K562 (cell line): Measurements from ENCODE around the gene ZEB2. TPM values are rescaled to one million over a fixed set of nuclear protein-coding genes. Genes with fewer than 3 reads are reported as not detected.

ENCODE experiments used
- USF1 ChIP-seq: sonication (generic); formaldehyde crosslinking; IDR thresholded peaks from 2 replicates; pipeline ENCODE4 v1.9.0; 2022; ENCODE audit warnings: mild to moderate bottlenecking, missing genetic modification reagents
- ZNF668 ChIP-seq: fragments of 250-450 bp; sonication (Bioruptor Pico); IDR thresholded peaks from 2 replicates; pipeline ENCODE4 v1.8.0; 2022; ENCODE audit warnings: mild to moderate bottlenecking, inconsistent platforms
- polyA plus RNA-seq, 8 experiments: library from polyadenylated mRNA; depleted of rRNA in 4 of 8; stranded (reverse) in 5 of 8; unstranded in 3 of 8; fragments of >200 nt; fragmentation: Nextera tagmentation in 2 of 8; fragmentation: Illumina TruSeq in 1 of 8; extraction: Ambion mirVana in 2 of 8; extraction: Trizol in 1 of 8; gene quantifications; 2 replicates each; pipeline versions ENCODE4 v1.2.1 to v1.2.3, GENCODE V29; 2011 to 2014; ENCODE audit warnings: inconsistent platforms in 1 of 8, missing spikeins in 1 of 8
- total RNA-seq, 7 experiments: library from RNA; depleted of rRNA in 6 of 7; stranded (reverse); fragments of >200 nt in 6 of 7; fragmentation: Illumina TruSeq in 2 of 7; extraction: Trizol in 2 of 7; gene quantifications; 2 replicates each; pipeline versions ENCODE4 v1.2.1 to v1.2.3, GENCODE V29; 2011 to 2021; ENCODE audit warnings: low replicate concordance in 1 of 7
- TF ChIP-seq, protein P1 (sequence below): fragments of 450-650 bp; IDR thresholded peaks from 2 replicates; pipeline ENCODE4 v1.6.1; 2016; ENCODE audit warnings: mild to moderate bottlenecking
- TF ChIP-seq, protein P2 (sequence below), 2 experiments: fragments of 450-650 bp; IDR thresholded peaks; 2 replicates each; pipeline ENCODE4 v1.6.1; 2016; ENCODE audit warnings: mild to moderate bottlenecking in 2 of 2, borderline replicate concordance in 1 of 2, low read depth in 1 of 2, moderate library complexity in 1 of 2

The ZEB2 gene
- total and polyA plus RNA-seq, 9 of the 15 experiments (the other 6 are each of a cell fraction or from before 2014, with no cell fraction given), result 15.1 to 113 (median 72.3) TPM

GRCh38 chr2:144508172-144508851, 11.6 kb downstream of the ZEB2 start (continued):
- TF ChIP-seq, protein P1, sequence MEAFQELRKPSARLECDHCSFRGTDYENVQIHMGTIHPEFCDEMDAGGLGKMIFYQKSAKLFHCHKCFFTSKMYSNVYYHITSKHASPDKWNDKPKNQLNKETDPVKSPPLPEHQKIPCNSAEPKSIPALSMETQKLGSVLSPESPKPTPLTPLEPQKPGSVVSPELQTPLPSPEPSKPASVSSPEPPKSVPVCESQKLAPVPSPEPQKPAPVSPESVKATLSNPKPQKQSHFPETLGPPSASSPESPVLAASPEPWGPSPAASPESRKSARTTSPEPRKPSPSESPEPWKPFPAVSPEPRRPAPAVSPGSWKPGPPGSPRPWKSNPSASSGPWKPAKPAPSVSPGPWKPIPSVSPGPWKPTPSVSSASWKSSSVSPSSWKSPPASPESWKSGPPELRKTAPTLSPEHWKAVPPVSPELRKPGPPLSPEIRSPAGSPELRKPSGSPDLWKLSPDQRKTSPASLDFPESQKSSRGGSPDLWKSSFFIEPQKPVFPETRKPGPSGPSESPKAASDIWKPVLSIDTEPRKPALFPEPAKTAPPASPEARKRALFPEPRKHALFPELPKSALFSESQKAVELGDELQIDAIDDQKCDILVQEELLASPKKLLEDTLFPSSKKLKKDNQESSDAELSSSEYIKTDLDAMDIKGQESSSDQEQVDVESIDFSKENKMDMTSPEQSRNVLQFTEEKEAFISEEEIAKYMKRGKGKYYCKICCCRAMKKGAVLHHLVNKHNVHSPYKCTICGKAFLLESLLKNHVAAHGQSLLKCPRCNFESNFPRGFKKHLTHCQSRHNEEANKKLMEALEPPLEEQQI, result no peak
- TF ChIP-seq ZNF668 (no peak), USF1 (CRISPR knock-in tag) (no peak)
- TF ChIP-seq, protein P2, sequence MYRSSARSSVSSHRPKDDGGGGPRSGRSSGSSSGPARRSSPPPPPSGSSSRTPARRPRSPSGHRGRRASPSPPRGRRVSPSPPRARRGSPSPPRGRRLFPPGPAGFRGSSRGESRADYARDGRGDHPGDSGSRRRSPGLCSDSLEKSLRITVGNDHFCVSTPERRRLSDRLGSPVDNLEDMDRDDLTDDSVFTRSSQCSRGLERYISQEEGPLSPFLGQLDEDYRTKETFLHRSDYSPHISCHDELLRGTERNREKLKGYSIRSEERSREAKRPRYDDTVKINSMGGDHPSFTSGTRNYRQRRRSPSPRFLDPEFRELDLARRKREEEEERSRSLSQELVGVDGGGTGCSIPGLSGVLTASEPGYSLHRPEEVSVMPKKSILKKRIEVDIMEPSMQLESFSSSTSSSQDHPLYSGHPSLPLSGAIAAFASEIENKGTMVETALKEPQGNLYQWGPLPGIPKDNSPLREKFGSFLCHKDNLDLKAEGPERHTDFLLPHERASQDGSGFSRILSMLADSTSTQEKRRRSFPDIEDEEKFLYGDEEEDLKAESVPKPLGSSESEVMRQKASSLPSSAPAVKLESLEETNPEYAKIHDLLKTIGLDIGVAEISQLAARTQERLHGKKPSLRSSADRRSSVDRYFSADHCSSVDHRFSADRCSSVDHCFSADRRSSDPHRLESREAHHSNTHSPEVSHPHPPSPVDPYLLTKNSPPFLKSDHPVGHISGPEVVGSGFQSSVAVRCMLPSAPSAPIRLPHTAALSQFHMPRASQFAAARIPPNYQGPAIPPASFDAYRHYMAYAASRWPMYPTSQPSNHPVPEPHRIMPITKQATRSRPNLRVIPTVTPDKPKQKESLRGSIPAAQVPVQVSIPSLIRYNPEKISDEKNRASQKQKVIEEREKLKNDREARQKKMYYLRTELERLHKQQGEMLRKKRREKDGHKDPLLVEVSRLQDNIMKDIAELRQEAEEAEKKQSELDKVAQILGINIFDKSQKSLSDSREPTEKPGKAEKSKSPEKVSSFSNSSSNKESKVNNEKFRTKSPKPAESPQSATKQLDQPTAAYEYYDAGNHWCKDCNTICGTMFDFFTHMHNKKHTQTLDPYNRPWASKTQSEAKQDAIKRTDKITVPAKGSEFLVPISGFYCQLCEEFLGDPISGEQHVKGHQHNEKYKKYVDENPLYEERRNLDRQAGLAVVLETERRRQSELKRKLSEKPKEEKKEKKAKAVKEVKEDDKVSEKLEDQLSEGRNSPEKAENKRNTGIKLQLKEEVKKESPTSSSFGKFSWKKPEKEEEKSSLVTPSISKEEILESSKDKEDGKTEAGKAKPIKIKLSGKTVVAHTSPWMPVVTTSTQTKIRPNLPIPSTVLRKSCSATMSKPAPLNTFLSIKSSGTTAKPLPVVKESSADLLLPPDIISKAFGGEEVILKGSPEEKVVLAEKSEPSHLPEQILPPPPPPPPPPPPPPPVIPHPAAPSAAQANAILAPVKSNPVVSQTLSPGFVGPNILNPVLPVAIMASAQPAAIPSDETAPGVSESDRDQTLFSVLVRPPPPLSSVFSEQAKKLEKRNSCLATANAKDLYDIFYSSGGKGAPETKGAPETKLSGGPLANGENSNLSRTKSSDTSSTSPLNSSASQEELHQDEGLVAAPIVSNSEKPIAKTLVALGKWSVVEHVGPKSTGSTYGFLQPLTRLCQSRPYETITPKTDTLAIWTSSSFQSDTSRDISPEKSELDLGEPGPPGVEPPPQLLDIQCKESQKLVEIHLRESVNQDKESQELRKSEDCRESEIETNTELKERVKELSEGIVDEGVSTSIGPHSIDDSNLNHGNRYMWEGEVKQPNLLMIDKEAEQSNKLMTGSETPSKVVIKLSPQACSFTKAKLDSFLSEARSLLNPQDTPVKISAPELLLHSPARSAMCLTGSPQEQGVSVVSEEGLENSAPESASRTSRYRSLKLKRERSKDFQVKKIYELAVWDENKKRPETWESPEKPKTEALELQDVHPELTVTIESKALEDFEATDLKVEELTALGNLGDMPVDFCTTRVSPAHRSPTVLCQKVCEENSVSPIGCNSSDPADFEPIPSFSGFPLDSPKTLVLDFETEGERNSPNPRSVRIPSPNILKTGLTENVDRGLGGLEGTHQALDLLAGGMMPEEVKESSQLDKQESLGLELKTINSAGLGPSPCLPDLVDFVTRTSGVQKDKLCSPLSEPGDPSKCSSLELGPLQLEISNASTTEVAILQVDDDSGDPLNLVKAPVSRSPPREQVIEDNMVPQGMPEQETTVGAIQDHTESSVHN (IDR thresholded peaks at IDR 0.05; ENCODE audit: borderline replicate concordance in 1 of 2, low read depth in 1 of 2), result no peak
